K562 (cell line): ENCODE results near the gene GJA9. TPM values are rescaled to one million over a fixed set of nuclear protein-coding genes. Genes with fewer than 3 reads are reported as not detected.

Experiments
- ARID4B ChIP-seq: sonication (generic); formaldehyde crosslinking; IDR thresholded peaks from 2 replicates; pipeline ENCODE4 v1.8.0; 2022; ENCODE audit warnings: mild to moderate bottlenecking, missing genetic modification reagents
- ATF3 ChIP-seq, 2 experiments: fragments of 450-650 bp in 1 of 2; sonication (generic) in 1 of 2; formaldehyde crosslinking in 1 of 2; IDR thresholded peaks in 1 of 2; conservative IDR thresholded peaks in 1 of 2; 2 replicates each; pipeline versions ENCODE4 v1.6.1 to v1.8.1; 2016 to 2023; ENCODE audit warnings: mild to moderate bottlenecking in 2 of 2, moderate library complexity in 2 of 2, inconsistent platforms in 1 of 2, missing genetic modification reagents in 1 of 2
- E2F3 ChIP-seq: fragments of 250-450 bp; sonication (Bioruptor Pico); IDR thresholded peaks from 2 replicates; pipeline ENCODE4 v1.4.0; 2020; ENCODE audit warnings: mild to moderate bottlenecking
- ETV5 ChIP-seq: sonication (generic); formaldehyde crosslinking; IDR thresholded peaks from 2 replicates; pipeline ENCODE4 v1.4.0; 2020; ENCODE audit warnings: low read depth, mild to moderate bottlenecking, missing genetic modification reagents
- FOXK1 ChIP-seq: sonication (generic); formaldehyde crosslinking; IDR thresholded peaks from 2 replicates; pipeline ENCODE4 v1.8.0; 2022; ENCODE audit warnings: missing genetic modification reagents, mild to moderate bottlenecking, borderline replicate concordance
- GMEB1 ChIP-seq: fragments of 250-450 bp; sonication (Bioruptor Pico); IDR thresholded peaks from 2 replicates; pipeline ENCODE4 v1.4.0; 2020; ENCODE audit warnings: mild to moderate bottlenecking
- HDAC2 ChIP-seq: fragments of 450-650 bp; IDR thresholded peaks from 2 replicates; pipeline ENCODE4 v1.6.1; 2016; ENCODE audit warnings: mild to moderate bottlenecking
- L3MBTL2 ChIP-seq: fragments of 450-650 bp; IDR thresholded peaks from 2 replicates; pipeline ENCODE4 v1.6.1; 2016; ENCODE audit warnings: mild to moderate bottlenecking, moderate library complexity
- NBN ChIP-seq: fragments of 450-650 bp; IDR thresholded peaks from 2 replicates; pipeline ENCODE4 v1.6.1; 2016; ENCODE audit warnings: low read depth, mild to moderate bottlenecking
- NR1H2 ChIP-seq: sonication (generic); formaldehyde crosslinking; IDR thresholded peaks from 2 replicates; pipeline ENCODE4 v1.4.0; 2020; ENCODE audit warnings: mild to moderate bottlenecking, missing genetic modification reagents
- PRDM10 ChIP-seq: fragments of 450-650 bp; IDR thresholded peaks from 2 replicates; pipeline ENCODE4 v1.6.1; 2018; ENCODE audit not compliant: partially characterized antibody
- RBM34 ChIP-seq: fragments of 200-400 bp; formaldehyde crosslinking; IDR thresholded peaks from 2 replicates; pipeline ENCODE4 v1.6.1; 2018; ENCODE audit warnings: low read length, borderline replicate concordance; ENCODE audit not compliant: insufficient read depth
- SETDB1 ChIP-seq: IDR thresholded peaks from one replicate; pipeline ENCODE4 v1.6.1; 2012; ENCODE audit warnings: low read length, control low read depth, inconsistent platforms
- TAF1 ChIP-seq: IDR thresholded peaks from 2 replicates; pipeline ENCODE4 v1.6.1; 2011; ENCODE audit warnings: mild to moderate bottlenecking, low read length, moderate library complexity; ENCODE audit not compliant: insufficient read depth, control insufficient read depth, severe bottlenecking; ENCODE audit errors: extremely low read depth
- TAL1 ChIP-seq: fragments of 450-650 bp; IDR thresholded peaks from 2 replicates; pipeline ENCODE4 v1.6.1; 2016; ENCODE audit warnings: mild to moderate bottlenecking
- polyA plus RNA-seq, 8 experiments: library from polyadenylated mRNA; depleted of rRNA in 4 of 8; stranded (reverse) in 5 of 8; unstranded in 3 of 8; fragments of >200 nt; fragmentation: Nextera tagmentation in 2 of 8; fragmentation: Illumina TruSeq in 1 of 8; extraction: Ambion mirVana in 2 of 8; extraction: Trizol in 1 of 8; gene quantifications; 2 replicates each; pipeline versions ENCODE4 v1.2.1 to v1.2.3, GENCODE V29; 2011 to 2014; ENCODE audit warnings: inconsistent platforms in 1 of 8, missing spikeins in 1 of 8
- total RNA-seq, 7 experiments: library from RNA; depleted of rRNA in 6 of 7; stranded (reverse); fragments of >200 nt in 6 of 7; fragmentation: Illumina TruSeq in 2 of 7; extraction: Trizol in 2 of 7; gene quantifications; 2 replicates each; pipeline versions ENCODE4 v1.2.1 to v1.2.3, GENCODE V29; 2011 to 2021; ENCODE audit warnings: low replicate concordance in 1 of 7

GJA9 gene
- total and polyA plus RNA-seq, 9 of the 15 experiments (the other 6 are each of a cell fraction or from before 2014, with no cell fraction given) = not detected

GRCh38 chr1:38873027-38873969 lies 8.1 kb downstream of the GJA9 start, which contains the start of gene MYCBP (continued):
- TF ChIP-seq GMEB1 (CRISPR knock-in tag) = peak; percentile 40; the same call in 1 of the 2 replicates
- TF ChIP-seq TAF1 = peak; percentile 55
- peak; percentile 5; the same call in 1 of the 2 replicates for TF ChIP-seq FOXK1 (CRISPR knock-in tag)
- no peak for TF ChIP-seq TAL1
- peak; percentile 37; the same call in 1 of the 2 replicates for TF ChIP-seq L3MBTL2
- peak; percentile 52; the same call in 1 of the 2 replicates for TF ChIP-seq E2F3 (CRISPR knock-in tag)
- peak; percentile 85 for TF ChIP-seq ETV5 (CRISPR knock-in tag)
- peak; percentile 30; the same call in 1 of the 2 replicates for TF ChIP-seq RBM34
- no peak for TF ChIP-seq ATF3 (IDR thresholded peaks at IDR 0.05)
- peak; percentile 66; the same call in 1 of the 2 replicates for TF ChIP-seq ATF3 (CRISPR knock-in tag; conservative IDR thresholded peaks at IDR 0.05)
- TF ChIP-seq NBN = no peak
- no peak for TF ChIP-seq HDAC2
- TF ChIP-seq ARID4B (CRISPR knock-in tag) = peak; percentile 98
- TF ChIP-seq SETDB1 = peak; percentile 93
- peak; percentile 86 for TF ChIP-seq PRDM10
- TF ChIP-seq NR1H2 (CRISPR knock-in tag) = 0 out of 2 replicates have a peak, but pooled peaks have one; percentile 85
